Activated naive CD8-positive, alpha-beta T cell (primary cell): ENCODE results near the gene PSMC4.
A peak's percentile ranks its signal among the peaks of the same experiment; 100 is the strongest.

ENCODE experiments used
- H3K27ac Mint-ChIP-seq: one replicate; pipeline ENCODE4 v1.8.0; 2021; ENCODE audit warnings: mixed read lengths
- H3K27me3 Mint-ChIP-seq: one replicate; pipeline ENCODE4 v1.8.0; 2021; ENCODE audit warnings: mixed read lengths
- H3K36me3 Mint-ChIP-seq: one replicate; pipeline ENCODE4 v1.8.0; 2021; ENCODE audit warnings: mixed read lengths
- H3K4me1 Mint-ChIP-seq: one replicate; pipeline ENCODE4 v1.8.0; 2021; ENCODE audit warnings: low read depth, mixed read lengths
- H3K4me3 Mint-ChIP-seq: one replicate; pipeline ENCODE4 v1.8.0; 2021; ENCODE audit warnings: mild to moderate bottlenecking, mixed read lengths
- H3K9me3 Mint-ChIP-seq: one replicate; pipeline ENCODE4 v1.8.0; 2021; ENCODE audit warnings: low read depth, mixed read lengths

Gene PSMC4

GRCh38 chr19:39963898-39964297, 7.1 kb upstream of the PSMC4 start:
- H3K4me1 Mint-ChIP-seq: peaks cover 42% of the 10 kb centered on the region
- H3K9me3 Mint-ChIP-seq: no peaks in the 10 kb centered on the region
- H3K36me3 Mint-ChIP-seq: peaks cover 4% of the 10 kb centered on the region
- H3K4me3 Mint-ChIP-seq: no peak overlapping the region
- no peak overlapping the region for H3K27ac Mint-ChIP-seq
- no peaks in the 10 kb centered on the region for H3K27me3 Mint-ChIP-seq

GRCh38 chr19:39966617-39967016, 4.3 kb upstream of the PSMC4 start:
- peaks cover 13% of the 10 kb centered on the region for H3K36me3 Mint-ChIP-seq
- no peaks in the 10 kb centered on the region for H3K9me3 Mint-ChIP-seq
- H3K27ac Mint-ChIP-seq: no peak overlapping the region
- H3K27me3 Mint-ChIP-seq: no peaks in the 10 kb centered on the region
- H3K4me1 Mint-ChIP-seq: peaks cover 50% of the 10 kb centered on the region
- no peak overlapping the region for H3K4me3 Mint-ChIP-seq

- peak overlapping the region; percentile 99 for H3K27ac Mint-ChIP-seq
- H3K4me3 Mint-ChIP-seq: no peak overlapping the region
- no peaks in the 10 kb centered on the region for H3K9me3 Mint-ChIP-seq
These were observed 3.4 kb upstream of the PSMC4 start for GRCh38 chr19:39967561-39967960.

GRCh38 chr19:39968789-39969188, 2.2 kb upstream of the PSMC4 start:
- Mint-ChIP-seq H3K36me3 (peaks cover 18% of the 10 kb centered on the region), H3K9me3 (no peaks in the 10 kb centered on the region), H3K4me3 (peak overlapping the region; percentile 100), H3K27ac (peak overlapping the region; percentile 99), H3K4me1 (peaks cover 59% of the 10 kb centered on the region), H3K27me3 (no peaks in the 10 kb centered on the region)

More at GRCh38 chr19:39967561-39967960, 3.4 kb upstream of the PSMC4 start:
- Mint-ChIP-seq H3K36me3 (peaks cover 15% of the 10 kb centered on the region), H3K4me1 (peaks cover 56% of the 10 kb centered on the region), H3K27me3 (no peaks in the 10 kb centered on the region)

- Mint-ChIP-seq H3K27ac (peak overlapping the region; percentile 99), H3K36me3 (peaks cover 19% of the 10 kb centered on the region), H3K4me3 (peak overlapping the region; percentile 100), H3K27me3 (no peaks in the 10 kb centered on the region), H3K4me1 (peaks cover 57% of the 10 kb centered on the region), H3K9me3 (no peaks in the 10 kb centered on the region)
These were observed 1.7 kb upstream of the PSMC4 start for GRCh38 chr19:39969266-39969665.

GRCh38 chr19:39969681-39970424, 1.1 kb upstream of the PSMC4 start:
- Mint-ChIP-seq H3K27me3 (no peaks in the 10 kb centered on the region), H3K4me1 (peaks cover 60% of the 10 kb centered on the region), H3K4me3 (peak overlapping the region; percentile 100), H3K9me3 (no peaks in the 10 kb centered on the region), H3K36me3 (peaks cover 19% of the 10 kb centered on the region), H3K27ac (peak overlapping the region; percentile 99)

- H3K4me3 Mint-ChIP-seq: peak overlapping the region; percentile 100
- H3K27ac Mint-ChIP-seq: peak overlapping the region; percentile 99
- H3K27me3 Mint-ChIP-seq: no peaks in the 10 kb centered on the region
- H3K36me3 Mint-ChIP-seq: peaks cover 20% of the 10 kb centered on the region
- no peaks in the 10 kb centered on the region for H3K9me3 Mint-ChIP-seq
- peaks cover 61% of the 10 kb centered on the region for H3K4me1 Mint-ChIP-seq
These were observed 615 bp upstream of the PSMC4 start for GRCh38 chr19:39970425-39970674.

GRCh38 chr19:39971380-39972035, 543 bp downstream of the PSMC4 start:
- Mint-ChIP-seq H3K27me3 (no peaks in the 10 kb centered on the region), H3K9me3 (no peaks in the 10 kb centered on the region), H3K4me1 (peaks cover 61% of the 10 kb centered on the region), H3K4me3 (peak overlapping the region; percentile 100), H3K36me3 (peaks cover 24% of the 10 kb centered on the region), H3K27ac (peak overlapping the region; percentile 99)

GRCh38 chr19:39974377-39975155, 3.6 kb downstream of the PSMC4 start:
- H3K4me3 Mint-ChIP-seq: peak overlapping the region; percentile 37

GRCh38 chr19:39982883-39983282, 11.9 kb downstream of the PSMC4 start:
- Mint-ChIP-seq H3K27me3 (no peaks in the 10 kb centered on the region), H3K4me1 (peaks cover 3% of the 10 kb centered on the region), H3K27ac (no peak overlapping the region), H3K4me3 (no peak overlapping the region), H3K9me3 (peaks cover 27% of the 10 kb centered on the region), H3K36me3 (peaks cover 44% of the 10 kb centered on the region)

More at GRCh38 chr19:39974377-39975155, 3.6 kb downstream of the PSMC4 start:
- peaks cover 45% of the 10 kb centered on the region for H3K4me1 Mint-ChIP-seq
- no peaks in the 10 kb centered on the region for H3K27me3 Mint-ChIP-seq
- H3K27ac Mint-ChIP-seq: no peak overlapping the region
- H3K9me3 Mint-ChIP-seq: no peaks in the 10 kb centered on the region
- peaks cover 23% of the 10 kb centered on the region for H3K36me3 Mint-ChIP-seq

- no peak overlapping the region for H3K27ac Mint-ChIP-seq
- H3K9me3 Mint-ChIP-seq: peaks cover 27% of the 10 kb centered on the region
- H3K4me1 Mint-ChIP-seq: peaks cover 3% of the 10 kb centered on the region
- peaks cover 46% of the 10 kb centered on the region for H3K36me3 Mint-ChIP-seq
- no peak overlapping the region for H3K4me3 Mint-ChIP-seq
- no peaks in the 10 kb centered on the region for H3K27me3 Mint-ChIP-seq
These were observed 12.8 kb downstream of the PSMC4 start for GRCh38 chr19:39983695-39984300.

DNA sequence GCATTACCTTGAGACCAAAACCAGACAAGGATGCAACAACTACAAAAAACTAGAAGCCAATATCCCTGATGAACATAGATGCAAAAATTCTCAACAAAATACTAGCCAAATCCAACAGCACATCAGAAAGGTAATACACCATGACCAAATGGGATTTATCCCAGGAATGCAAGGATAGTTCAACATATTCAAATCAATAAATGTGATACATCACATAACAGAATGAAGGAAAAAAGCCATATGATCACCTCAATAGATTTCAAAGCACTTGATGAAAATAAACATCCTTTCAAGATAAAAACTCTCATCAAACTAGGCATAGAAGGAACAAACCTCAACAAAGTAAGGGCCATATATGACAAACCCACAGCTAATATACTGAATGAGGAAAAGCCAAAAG, 15.7 kb downstream of the PSMC4 start:
- H3K4me3 Mint-ChIP-seq: no peak overlapping the region
- H3K27me3 Mint-ChIP-seq: no peaks in the 10 kb centered on the region
- peaks cover 24% of the 10 kb centered on the region for H3K4me1 Mint-ChIP-seq
- H3K27ac Mint-ChIP-seq: no peak overlapping the region
- peaks cover 48% of the 10 kb centered on the region for H3K36me3 Mint-ChIP-seq
- H3K9me3 Mint-ChIP-seq: peaks cover 27% of the 10 kb centered on the region

DNA sequence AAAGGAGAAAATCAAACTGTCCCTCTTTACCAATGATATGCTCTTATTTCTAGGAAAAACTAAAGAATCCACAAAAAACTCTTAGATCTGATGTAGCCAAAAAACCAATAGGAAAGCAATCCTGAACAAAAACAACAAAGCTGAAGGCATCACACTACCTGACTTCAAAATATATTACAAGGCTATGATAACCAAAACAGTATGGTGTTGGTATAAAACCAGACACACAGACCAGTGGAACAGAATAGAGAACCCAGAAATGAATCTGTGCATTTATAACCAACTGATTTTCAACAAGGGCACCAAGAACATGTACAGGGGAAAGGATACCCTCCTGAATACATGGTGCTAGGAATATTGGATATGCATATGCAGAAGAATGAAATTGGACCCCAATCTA, 16.2 kb downstream of the PSMC4 start:
- H3K27ac Mint-ChIP-seq: no peak overlapping the region
- H3K4me1 Mint-ChIP-seq: peaks cover 28% of the 10 kb centered on the region
- H3K9me3 Mint-ChIP-seq: peaks cover 27% of the 10 kb centered on the region
- H3K36me3 Mint-ChIP-seq: peaks cover 48% of the 10 kb centered on the region
- no peaks in the 10 kb centered on the region for H3K27me3 Mint-ChIP-seq
- H3K4me3 Mint-ChIP-seq: no peak overlapping the region

DNA sequence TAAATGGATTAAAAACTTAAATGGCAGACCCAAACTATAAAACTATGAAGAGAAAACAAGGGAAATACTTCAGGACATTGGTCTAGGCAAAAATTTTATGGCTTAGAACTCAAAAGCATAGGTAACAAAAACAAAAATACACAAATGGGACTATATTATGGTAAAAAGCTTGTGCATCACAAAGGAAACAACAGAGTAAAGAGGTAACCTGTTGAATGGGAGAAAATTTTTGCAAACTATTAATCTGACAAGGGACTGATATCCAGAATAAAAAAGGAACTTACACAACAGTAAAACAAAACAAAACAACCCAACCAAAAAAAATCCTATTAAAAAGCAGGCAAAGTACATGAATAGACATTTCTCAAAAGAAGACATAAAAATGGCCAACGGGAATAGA, 16.6 kb downstream of the PSMC4 start:
- H3K27ac Mint-ChIP-seq: no peak overlapping the region
- peaks cover 32% of the 10 kb centered on the region for H3K4me1 Mint-ChIP-seq
- H3K27me3 Mint-ChIP-seq: no peaks in the 10 kb centered on the region
- peaks cover 46% of the 10 kb centered on the region for H3K36me3 Mint-ChIP-seq
- peaks cover 27% of the 10 kb centered on the region for H3K9me3 Mint-ChIP-seq
- no peak overlapping the region for H3K4me3 Mint-ChIP-seq

DNA sequence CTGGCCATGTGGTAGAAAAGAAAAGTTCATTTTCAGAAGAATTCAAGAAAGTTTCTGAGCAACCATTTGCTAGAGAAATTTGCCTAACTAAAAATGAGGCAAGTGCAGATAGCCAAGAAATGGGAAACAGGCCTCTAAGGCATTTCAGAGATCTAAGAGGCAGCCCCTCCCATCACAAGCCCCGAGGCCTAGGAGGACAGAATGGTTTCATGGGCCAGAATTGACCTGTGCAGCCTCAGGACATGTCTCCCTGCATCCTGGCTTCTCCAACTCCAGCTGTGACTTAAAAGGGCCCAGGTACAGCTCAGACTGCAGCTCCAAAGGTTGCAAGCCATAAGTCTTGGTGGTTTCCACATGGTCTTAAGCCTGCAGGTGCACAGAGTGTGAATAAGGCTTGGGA, 22.6 kb downstream of the PSMC4 start:
- H3K27ac Mint-ChIP-seq: no peak overlapping the region
- no peaks in the 10 kb centered on the region for H3K27me3 Mint-ChIP-seq
- peaks cover 21% of the 10 kb centered on the region for H3K36me3 Mint-ChIP-seq
- H3K4me1 Mint-ChIP-seq: peaks cover 71% of the 10 kb centered on the region
- H3K9me3 Mint-ChIP-seq: peaks cover 3% of the 10 kb centered on the region
- no peak overlapping the region for H3K4me3 Mint-ChIP-seq
